Measurements from ENCODE around the gene PRRC1.

GRCh38 chr5:127602481-127602880, 85.0 kb downstream of the PRRC1 start:
- TF ChIP-seq CTCF (IDR thresholded peaks at IDR 0.05; ENCODE audit: poor library complexity, severe bottlenecking) (no peak), SMC3 (conservative IDR thresholded peaks at IDR 0.05; ENCODE audit: poor library complexity) (no peak), EZH2 (IDR thresholded peaks at IDR 0.05; ENCODE audit: borderline replicate concordance, insufficient read depth, low read length, poor library complexity, severe bottlenecking) (no peak), REST (IDR thresholded peaks at IDR 0.05; ENCODE audit: borderline replicate concordance) (no peak)
